HTR-8/SVneo (cell line): ENCODE data around the gene TMEM61.
"Not testable (repeated sequence)": the region's sequence is repeated elsewhere in the genome, so short reads cannot be mapped to it uniquely, and the experiment has no call there.

Source experiments
- DNase-seq: peaks from one replicate; pipeline ENCODE4 v3.0.0; 2011; ENCODE audit warnings: low spot score, mixed read lengths; ENCODE audit not compliant: insufficient read length
- FAIRE-seq: peaks from 2 replicates; lab custom pipeline; 2011; peaks lifted over from hg19 to GRCh38; lab: Jason Lieb, UNC

The TMEM61 gene

DNA sequence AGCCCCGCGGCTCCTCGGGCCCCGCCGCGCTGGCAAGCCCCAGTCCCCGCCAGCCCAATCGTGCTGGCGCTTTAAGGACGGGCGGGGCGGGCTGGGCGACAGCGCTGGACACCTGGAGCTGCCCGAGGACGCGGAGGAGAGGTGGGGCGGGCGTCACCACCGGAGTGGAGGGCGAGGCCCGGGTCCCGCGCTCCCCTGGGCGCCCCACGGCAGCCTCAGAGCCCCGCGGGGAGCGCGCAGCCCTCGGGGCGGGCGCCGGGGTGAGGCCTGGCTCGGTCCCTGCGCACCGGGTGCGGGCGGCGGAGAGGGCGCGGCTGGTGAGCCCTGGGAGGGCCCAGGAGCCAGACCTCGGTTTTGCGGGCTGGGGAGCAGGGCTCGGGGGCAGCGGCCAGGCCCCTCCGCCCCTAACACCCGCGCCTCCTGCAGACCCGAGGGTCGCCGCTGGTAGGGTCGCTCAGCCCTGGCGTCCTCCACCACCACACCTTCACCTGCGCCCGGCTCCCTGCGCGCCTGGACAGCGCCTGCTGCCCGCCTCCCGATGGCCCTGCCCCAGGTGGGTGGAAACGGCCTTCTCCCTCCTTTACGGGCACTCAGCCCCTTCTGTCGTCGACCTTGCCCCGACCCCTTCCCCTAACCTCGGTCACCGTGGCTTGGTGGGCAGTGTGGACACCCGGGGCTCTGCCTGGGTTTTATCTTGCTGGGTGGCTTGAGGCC is at the start of gene TMEM61:
TMEM61 (plus strand) TSS at position 101 of the 714 bp plus-strand sequence; CDS start at position 539, 438 bp downstream.
- FAIRE-seq: no peak
- no peak for DNase-seq

DNA sequence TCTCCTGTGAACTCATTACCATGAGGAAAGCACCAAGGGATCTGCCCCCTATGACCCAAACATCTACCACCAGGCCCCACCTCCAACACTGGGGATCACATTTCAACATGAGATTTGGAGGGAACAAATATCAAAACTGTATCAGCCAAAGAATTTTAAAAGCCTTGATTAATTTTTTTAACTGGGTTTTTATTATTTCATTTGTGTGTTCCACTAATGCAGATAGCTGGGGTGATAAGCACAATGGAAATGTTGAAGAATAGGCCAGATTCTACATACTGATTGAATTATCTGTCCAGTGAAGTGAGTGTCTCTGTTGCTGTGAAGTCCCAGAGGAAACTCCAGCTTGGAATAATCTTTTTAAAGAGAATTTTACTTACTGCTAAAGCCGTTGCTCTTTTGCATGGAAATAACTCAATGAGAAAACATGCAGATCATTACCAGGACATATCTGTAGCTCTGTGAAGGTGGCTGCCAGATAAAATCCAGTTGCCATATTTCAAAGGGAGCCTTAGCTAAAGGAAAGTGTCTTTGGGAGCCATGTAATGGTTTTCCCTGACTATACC is 49.1 kb upstream of the TMEM61 start:
- DNase-seq (no peak), FAIRE-seq (no peak)

DNA sequence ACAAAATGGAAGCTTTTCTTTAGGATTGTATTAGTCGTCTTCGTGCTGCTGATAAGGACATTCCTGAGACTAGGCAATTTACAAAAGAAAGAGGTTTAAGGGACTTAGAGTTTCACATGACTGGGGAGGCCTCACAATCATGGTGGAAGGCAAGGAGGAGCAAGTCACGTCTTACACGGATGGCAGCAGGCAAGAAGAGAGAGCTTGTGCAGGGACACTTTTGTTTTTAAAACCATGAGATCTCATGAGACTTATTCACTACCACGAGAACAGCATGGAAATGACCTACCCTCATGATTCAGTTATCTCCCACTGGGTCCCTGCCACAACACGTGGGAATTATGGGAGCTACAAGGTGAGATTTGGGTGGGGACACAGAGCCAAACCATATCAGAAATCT is 46.3 kb upstream of the TMEM61 start:
- not testable (repeated sequence) for FAIRE-seq, DNase-seq

DNA sequence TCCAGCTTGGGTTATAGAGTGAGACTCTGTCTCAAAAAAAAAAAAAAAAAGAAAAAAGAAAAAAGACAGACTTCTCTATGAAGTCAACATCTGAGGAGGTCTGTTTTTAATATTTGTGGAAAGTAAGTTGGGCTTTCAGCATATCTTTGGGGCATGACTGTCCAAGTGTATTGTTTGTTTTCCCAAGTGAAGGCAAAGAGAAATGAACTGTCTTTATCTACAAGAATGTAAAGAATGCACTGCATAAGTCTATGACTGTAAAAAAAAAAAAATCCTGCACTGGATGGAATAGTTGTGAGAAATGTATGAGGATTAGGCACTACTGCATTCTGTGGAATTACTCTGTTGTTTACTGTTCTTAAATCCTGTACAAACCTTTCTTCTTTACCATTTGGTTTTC is 45.6 kb upstream of the TMEM61 start:
- DNase-seq (peak; percentile 48), FAIRE-seq (no peak)

DNA sequence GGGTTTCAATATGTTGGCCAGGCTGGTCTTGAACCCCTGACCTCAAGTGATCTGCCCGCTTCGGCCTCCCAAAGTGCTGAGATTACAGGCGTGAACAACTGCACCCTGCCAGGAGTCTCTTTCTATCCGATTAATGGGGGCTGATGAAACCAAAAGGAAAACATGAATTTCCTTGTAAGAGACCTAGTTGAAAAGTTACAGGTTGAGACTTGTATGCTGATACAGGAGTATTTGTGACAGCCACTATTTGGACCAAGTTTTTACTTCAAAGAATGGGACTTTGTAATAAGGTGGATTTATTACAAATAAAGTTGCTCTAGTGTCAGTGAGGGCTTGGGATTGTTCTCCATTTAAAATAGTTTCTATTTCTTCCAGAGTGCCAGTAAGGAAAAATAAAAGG is 43.6 kb upstream of the TMEM61 start:
- FAIRE-seq (no peak), DNase-seq (no peak)

DNA sequence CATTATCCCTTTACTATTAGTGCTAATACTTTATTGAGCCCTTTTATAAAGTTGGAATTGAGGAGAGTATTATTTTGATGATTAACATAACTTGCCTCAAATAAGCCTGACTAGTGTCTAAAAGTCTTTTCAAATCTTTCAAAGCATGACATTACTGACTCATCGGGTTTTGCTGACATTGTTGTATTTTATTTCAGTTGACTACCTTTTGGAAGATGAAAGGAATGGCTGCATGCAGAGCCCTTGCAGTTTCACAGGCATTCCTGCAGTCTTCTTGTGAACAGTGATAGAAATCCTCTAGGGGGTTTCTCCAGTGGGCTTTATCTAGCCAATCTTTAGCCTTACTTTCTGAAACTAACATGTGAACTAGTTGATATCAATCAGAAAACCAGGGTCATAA is 43.0 kb upstream of the TMEM61 start:
- no peak for FAIRE-seq
- no peak for DNase-seq

DNA sequence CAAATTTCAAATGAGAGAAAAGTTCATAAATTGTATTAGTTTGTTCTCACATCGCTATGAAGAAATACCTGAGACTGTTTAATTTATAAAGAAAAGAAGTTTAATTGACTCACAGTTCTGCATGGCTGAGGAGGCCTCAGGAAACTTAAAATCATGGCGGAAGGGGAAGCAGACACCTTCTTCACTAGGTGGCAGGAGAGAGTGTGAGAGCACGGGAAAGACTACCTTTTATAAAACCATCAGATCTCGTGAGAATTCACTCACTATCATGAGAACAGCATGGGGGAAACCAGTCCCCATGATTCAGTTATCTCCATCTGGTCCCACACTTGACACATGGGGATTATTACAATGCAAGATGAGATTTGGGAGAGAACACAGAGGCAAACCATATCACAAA is 41.5 kb upstream of the TMEM61 start:
- FAIRE-seq, DNase-seq: not testable (repeated sequence)

DNA sequence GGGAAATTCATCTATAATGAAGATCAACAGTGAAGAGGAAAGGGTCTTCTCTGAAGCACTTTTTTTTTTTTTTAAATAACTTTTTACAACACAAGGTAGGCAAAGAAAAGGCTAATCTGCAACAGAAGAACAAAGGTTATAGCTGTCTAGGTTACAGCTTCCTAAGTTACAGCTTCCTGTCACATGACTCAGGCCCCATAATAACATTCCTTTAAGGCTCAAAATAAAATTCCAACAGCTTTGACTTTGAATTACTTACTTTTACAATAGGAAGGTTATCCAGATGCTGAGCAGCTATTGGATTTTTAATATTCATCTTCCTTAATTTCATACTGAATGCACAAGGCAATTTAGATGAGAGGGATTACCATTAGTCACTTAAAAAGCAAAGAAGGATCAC is 40.4 kb upstream of the TMEM61 start:
- FAIRE-seq: no peak
- DNase-seq: no peak

DNA sequence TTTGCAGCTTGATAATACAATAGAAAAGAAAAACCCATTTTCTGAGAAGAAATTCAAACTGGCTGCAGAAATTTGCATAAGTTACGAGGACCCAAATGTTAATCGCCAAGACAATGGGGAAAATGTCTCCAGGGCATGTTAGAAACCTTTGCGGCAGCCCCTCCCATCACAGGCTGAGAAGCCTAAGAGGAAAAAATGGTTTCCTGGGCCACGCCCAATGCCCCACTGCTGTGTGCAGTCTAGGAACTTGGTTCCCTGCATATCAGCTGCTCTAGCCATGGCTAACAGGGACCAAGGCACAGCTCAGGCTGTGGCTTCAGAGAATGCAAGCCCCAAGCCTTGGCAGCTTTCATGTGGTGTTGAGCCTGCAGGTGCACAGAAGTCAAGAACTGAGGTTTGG is 37.5 kb upstream of the TMEM61 start:
- FAIRE-seq (no peak), DNase-seq (no peak)

DNA sequence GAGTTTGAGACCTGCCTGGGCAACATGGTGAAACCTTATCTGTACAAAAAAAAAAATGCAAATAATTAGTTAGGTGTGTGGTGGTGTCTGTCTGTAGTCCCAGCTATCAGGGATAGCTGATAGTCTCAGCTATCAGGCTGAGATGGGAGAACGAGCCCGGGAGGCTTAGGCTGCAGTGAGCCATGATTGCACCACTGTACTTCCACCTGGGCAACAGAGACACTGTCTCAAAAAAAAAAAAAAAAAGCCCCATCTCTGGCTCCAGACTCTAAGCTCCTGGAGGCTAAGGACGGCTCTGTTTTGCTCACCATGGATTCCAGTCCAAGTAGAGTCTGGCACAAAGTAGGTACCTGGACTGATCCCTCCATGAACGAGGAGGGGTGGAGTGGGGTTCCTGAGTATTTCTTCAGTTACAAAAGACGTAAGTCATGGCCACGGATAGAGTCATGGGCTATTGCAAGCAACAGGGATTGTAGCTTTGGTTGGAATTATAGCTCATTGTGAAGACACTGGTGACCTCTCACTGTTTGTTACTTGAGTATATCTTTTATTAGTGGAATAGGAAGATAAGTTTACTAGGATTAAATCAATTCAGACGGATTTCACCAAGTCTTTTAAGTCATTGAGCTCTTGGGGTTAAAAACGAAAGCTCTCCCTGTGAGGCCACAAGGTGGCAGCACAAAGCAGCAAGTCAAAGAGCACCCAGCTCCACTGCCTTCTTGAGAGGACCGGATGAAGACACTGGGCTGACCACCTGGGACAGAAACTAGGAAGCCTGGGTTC is 35.6 kb upstream of the TMEM61 start:
- DNase-seq (peak; percentile 68), FAIRE-seq (no peak)

DNA sequence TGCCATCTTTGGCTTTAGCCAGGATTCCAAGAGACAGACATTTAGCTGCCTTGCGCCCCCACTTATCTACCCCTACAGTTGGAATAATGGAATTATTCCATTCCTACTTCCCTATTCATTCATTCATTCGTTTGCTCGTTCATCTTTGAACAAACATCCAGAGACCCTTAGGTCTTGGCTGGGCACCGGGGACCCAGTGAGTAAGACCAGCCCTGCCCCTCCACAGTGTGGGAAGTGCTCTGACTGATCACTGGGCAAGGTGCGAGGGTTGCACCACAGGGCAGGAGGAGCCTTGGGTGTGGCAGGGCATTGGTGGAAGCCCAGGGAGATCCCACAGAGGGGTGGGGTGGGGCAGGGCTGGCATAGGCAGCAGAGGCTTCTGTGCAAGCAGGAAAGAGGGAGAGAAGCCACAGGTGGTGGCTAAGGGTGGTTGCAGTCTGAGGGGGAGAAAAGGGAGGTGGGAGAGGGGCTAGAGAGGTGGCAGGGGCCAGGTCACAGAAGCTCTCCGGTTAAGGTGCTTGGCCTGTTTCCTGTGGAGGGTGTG is 35.0 kb upstream of the TMEM61 start:
- FAIRE-seq (no peak), DNase-seq (no peak)

DNA sequence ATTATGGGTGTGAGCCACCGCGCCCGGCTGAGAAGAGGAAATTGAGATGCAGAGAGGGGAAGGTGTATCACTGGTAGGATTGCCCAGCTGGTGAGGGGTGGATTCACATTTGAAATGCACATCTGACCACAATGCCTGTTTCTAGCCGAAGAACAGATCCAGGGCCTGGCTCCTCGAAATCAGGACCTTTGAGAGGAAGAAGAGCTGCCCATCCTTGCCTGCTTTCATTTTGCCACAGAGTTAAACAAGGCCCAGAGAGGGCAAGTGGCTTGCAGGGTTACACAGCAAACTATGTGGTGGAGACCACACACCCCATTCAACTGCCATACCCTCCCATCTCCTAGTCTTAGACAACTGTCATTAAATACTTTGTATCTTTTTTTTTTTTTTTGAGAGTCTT is 32.9 kb upstream of the TMEM61 start:
- DNase-seq (no peak), FAIRE-seq (no peak)

DNA sequence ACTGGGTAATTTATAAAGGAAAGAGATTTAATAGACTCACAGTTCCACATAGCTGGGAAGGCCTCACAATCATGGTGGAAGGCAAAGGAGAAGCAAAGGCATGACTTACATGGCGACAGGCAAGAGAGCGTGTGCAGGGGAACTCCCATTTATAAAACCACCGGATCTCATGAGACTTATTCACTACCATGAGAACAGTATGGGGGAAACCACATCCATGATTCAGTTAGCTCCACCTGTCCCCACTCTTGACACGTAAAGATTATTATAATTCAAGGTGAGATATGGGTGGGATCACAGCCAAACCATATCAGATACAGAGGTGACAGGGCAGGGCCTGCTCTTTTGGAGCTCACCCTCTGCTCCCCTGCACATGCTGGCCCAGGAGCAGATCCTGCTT is 31.4 kb upstream of the TMEM61 start:
- no peak for FAIRE-seq

DNA sequence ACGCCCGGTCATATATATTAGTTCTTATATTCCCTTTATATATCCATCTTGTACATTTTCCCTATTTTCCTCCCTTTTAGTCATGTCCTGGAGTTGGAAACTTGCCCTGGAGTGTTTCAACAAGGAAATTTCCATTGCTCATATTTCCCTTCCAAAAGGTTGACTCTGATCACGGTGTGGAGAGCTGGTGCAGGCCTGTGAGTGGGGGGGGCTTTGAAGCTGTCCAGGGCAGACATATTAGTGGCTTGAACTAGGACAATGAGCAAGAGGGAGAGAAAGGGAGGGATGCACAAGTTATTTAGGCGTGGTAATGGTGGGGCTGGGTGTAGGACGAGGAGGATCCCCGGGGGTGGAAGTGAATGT is 30.4 kb upstream of the TMEM61 start:
- DNase-seq: no peak
- FAIRE-seq: no peak

More for the DNA sequence above, 31.4 kb upstream of the TMEM61 start:
- no peak for DNase-seq

DNA sequence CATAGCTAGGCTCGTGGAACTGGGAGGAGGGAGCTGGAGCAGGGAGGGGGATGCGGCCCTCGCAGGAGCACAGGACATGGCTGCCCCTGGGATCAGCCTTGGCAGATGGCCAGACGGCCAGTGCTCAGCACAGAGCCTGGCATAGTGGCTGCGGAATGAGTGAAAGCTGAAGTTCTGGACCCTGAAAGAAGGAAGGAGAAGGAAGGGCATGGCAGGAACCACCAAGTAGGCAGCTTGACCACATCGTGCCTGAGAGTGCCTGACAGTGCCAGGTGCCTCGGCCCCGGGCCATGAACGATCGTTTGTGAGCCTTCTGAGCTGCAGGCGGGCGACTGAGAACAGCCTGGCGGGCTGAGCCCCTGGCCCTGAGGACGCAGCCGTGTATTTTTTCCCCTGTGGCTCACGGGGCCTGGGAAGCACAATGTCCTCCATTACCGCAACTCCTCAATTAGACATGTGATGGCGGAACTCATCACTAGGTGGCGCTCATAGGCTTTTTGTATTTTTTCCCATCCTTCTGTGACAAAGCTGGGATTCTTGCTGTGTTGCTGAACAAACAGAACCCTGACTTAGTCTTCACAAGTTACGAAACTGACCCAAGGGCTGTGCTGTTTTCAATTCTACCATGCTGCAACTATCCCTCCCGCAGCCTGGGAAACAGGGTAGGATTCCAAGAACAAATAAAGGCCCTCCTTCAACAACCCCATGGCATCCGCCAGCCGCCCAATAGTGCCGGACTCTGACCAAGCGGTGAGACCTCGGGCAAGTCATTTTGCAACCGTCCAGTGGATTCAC is 29.9 kb upstream of the TMEM61 start:
- peak; percentile 64 for DNase-seq
- peak; percentile 44 for FAIRE-seq

DNA sequence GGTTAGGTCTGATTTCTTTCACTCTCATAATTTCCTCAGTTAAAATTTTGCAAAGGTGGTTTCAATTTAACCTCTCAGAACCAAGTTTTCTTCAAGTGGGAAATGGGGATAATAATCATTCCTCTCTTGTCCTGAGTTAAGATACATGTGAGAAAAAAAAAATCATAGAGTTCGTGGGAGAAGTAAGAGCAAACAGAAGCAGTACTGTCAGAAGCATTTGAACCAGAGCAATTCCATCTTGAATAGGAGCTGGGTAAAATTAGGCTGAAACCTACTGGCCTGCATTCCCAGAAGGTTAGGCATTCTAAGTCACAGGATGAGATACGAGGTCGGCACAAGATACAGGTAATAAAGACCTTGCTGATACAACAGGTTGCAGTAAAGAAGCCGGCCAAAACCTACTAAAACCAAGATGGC is 28.6 kb upstream of the TMEM61 start:
- FAIRE-seq (no peak), DNase-seq (no peak)

DNA sequence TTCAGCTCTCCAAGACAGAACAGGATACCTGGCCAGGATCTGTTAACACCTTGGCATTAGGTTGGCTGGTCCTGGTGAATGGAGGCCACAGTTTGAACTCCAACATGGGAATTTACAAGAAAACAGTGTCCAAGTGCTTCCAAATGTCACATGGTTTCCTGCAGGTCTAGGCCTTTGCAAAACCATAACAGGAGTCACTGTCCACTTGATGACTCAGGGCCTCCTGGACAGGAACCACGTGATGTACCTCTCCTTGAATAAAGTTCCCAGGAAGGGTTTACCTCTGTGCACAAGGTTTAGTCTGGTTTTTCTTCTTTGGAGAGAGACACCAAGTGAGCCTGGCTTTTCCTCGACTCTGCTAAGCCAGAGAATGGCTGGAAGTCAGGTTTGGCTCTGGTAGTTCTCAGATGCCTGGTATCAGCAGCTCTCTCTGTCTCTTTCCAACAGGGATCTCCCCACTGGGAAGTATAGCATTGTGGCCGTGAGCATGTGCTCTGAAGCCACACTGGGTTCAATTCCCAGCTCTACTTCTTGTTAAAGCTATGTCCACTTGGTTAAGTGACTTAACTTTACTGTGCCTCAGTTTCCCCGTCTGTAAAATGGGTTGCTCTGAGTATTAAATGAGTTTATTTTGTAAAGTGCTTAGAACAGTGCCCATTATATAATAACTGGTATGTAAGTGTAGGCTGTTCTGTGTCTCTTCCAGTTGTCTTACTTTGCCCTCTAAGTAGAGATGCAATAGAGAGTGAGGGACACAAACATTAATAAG is 27.3 kb upstream of the TMEM61 start:
- FAIRE-seq (no peak), DNase-seq (no peak)

DNA sequence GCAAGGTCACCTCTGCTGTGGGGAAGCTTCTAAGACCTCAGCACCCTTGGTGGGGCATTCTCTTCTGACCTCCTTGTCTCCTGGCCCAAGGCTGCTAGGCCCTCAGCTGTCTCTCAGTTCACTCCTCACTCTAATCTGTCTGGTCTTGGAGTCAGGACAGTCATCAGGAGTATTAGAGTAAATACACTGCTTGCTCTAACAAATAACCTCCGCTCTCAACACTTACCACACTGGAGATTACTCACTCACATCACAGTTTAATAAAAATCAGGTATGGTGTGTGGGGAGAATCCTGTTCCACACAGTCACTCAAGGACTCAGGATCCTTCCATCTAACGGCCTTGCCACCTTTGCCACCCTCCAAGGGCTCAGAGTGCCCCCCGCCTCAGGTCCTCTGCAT is 26.6 kb upstream of the TMEM61 start:
- FAIRE-seq (no peak), DNase-seq (no peak)

DNA sequence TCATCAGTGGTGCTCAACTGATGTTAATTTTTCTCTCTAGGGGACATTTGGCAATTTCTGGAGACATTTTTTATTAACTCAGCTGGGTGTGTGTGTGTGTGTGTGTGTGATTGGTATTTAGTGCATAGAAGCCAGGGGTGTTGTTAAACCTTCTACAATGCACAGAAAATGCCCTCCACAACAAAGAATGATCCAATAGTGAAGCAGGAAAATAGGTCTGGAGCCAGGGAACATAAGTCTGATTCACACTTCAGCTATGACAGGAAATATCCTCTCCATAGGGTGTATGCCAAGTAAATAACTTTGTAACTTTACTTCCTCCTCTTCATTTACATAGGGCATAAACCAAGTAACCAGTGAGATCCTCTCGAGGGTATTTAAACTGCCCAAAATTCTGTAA is 25.1 kb upstream of the TMEM61 start:
- DNase-seq (no peak), FAIRE-seq (no peak)

DNA sequence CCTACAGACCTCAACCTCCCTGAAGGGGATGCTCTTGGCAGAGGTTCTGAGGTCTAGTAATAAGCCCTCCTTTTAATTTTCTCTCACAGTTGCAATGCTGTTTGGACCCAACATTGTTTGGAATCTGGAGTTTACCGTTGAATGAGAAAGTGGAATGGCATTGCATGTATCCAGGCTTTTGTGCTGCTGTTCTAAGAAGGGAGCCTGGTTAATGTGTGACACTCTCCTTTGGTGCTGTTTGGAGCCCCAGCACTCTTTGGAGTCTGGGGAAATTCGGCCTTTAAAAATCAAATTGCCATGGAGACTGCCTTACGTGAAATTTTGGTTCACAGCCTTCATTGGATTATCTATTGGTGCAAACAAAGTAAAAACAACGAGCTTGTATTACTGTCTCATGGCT is 23.7 kb upstream of the TMEM61 start:
- FAIRE-seq: no peak

More for the DNA sequence above, 23.7 kb upstream of the TMEM61 start:
- no peak for DNase-seq
